Astrocyte (in vitro differentiated cells and primary cell): ENCODE data around the gene NKG7. TPM values are rescaled to one million over a fixed set of nuclear protein-coding genes. Genes with fewer than 3 reads are reported as not detected.

Experiments
- DNase-seq: peaks from one replicate; pipeline ENCODE4 v3.0.0-alpha.2; 2010; ENCODE audit warnings: low read depth
- FAIRE-seq: peaks from 2 replicates; lab custom pipeline; 2011; peaks lifted over from hg19 to GRCh38; lab: Jason Lieb, UNC
- H2AFZ ChIP-seq: 2 replicates; pipeline ENCODE4 v1.6.0; 2012; ENCODE audit warnings: low read depth, low read length, inconsistent platforms
- H3K27ac ChIP-seq: 2 replicates; pipeline ENCODE4 v1.5.1; 2011; ENCODE audit warnings: low read depth, low read length, inconsistent platforms
- H3K27me3 ChIP-seq: 2 replicates; pipeline ENCODE4 v1.6.0; 2011; ENCODE audit warnings: low read length, inconsistent platforms; ENCODE audit not compliant: insufficient read depth
- H3K36me3 ChIP-seq: 2 replicates; pipeline ENCODE4 v1.5.1; 2011; ENCODE audit warnings: low read length, inconsistent platforms; ENCODE audit not compliant: insufficient read depth
- H3K4me1 ChIP-seq: 2 replicates; pipeline ENCODE4 v1.5.1; 2011; ENCODE audit warnings: low read length, inconsistent platforms; ENCODE audit not compliant: insufficient read depth
- H3K4me2 ChIP-seq: 2 replicates; pipeline ENCODE4 v1.6.0; 2012; ENCODE audit warnings: low read length, inconsistent platforms
- H3K4me3 ChIP-seq: 2 replicates; pipeline ENCODE4 v1.5.1; 2011; ENCODE audit warnings: low read depth, mild to moderate bottlenecking, low read length, inconsistent platforms; ENCODE audit not compliant: insufficient read depth
- H3K79me2 ChIP-seq: 2 replicates; pipeline ENCODE4 v1.6.0; 2012; ENCODE audit warnings: mild to moderate bottlenecking, low read length, inconsistent platforms; ENCODE audit not compliant: insufficient read depth
- H3K9ac ChIP-seq: 2 replicates; pipeline ENCODE4 v1.6.0; 2012; ENCODE audit warnings: mild to moderate bottlenecking, low read length, inconsistent platforms
- H3K9me3 ChIP-seq: 2 replicates; pipeline ENCODE4 v1.5.1; 2012; ENCODE audit warnings: low read depth, mild to moderate bottlenecking, low read length, inconsistent platforms; ENCODE audit not compliant: insufficient read depth
- H4K20me1 ChIP-seq: 2 replicates; pipeline ENCODE4 v1.6.0; 2012; ENCODE audit warnings: low read length, inconsistent platforms; ENCODE audit not compliant: insufficient read depth
- H3K27ac Mint-ChIP-seq: one replicate; pipeline ENCODE4 v1.8.0; 2021; ENCODE audit warnings: mild to moderate bottlenecking, mixed read lengths; ENCODE audit not compliant: unreplicated experiment
- H3K27me3 Mint-ChIP-seq: one replicate; pipeline ENCODE4 v1.8.0; 2021; ENCODE audit warnings: low read depth, mixed read lengths; ENCODE audit not compliant: unreplicated experiment
- H3K36me3 Mint-ChIP-seq: one replicate; pipeline ENCODE4 v1.8.0; 2021; ENCODE audit warnings: low read depth, mixed read lengths; ENCODE audit not compliant: unreplicated experiment
- H3K4me1 Mint-ChIP-seq: one replicate; pipeline ENCODE4 v1.8.0; 2021; ENCODE audit warnings: low read depth, mixed read lengths; ENCODE audit not compliant: unreplicated experiment
- H3K4me3 Mint-ChIP-seq: one replicate; pipeline ENCODE4 v1.8.0; 2021; ENCODE audit warnings: mild to moderate bottlenecking, moderate library complexity, mixed read lengths; ENCODE audit not compliant: unreplicated experiment
- H3K9me3 Mint-ChIP-seq: one replicate; pipeline ENCODE4 v1.8.0; 2021; ENCODE audit warnings: mild to moderate bottlenecking, mixed read lengths; ENCODE audit not compliant: unreplicated experiment
- CTCF ChIP-seq: IDR thresholded peaks from 2 replicates; pipeline ENCODE4 v1.5.1; 2011; ENCODE audit warnings: low read depth, mild to moderate bottlenecking, inconsistent platforms, low read length, moderate library complexity; ENCODE audit not compliant: insufficient read depth
- EZH2 ChIP-seq: IDR thresholded peaks from 2 replicates; pipeline ENCODE4 v1.6.1; 2012; ENCODE audit warnings: mild to moderate bottlenecking, low read length, inconsistent platforms; ENCODE audit not compliant: insufficient read depth
- total RNA-seq: library from RNA; stranded (reverse); gene quantifications from 2 replicates; pipeline ENCODE4 v1.2.1, GENCODE V29; 2021

Gene NKG7
- total RNA-seq, 1 donor from 2014 or later: not detected

GRCh38 chr19:51365211-51365964, 7.1 kb downstream of the NKG7 start:
- Mint-ChIP-seq H3K27me3 (no peaks in the 10 kb centered on the region), H3K27ac (peak overlapping the region; percentile 89), H3K9me3 (peaks cover 2% of the 10 kb centered on the region), H3K36me3 (peaks cover 2% of the 10 kb centered on the region), H3K4me1 (peaks cover 18% of the 10 kb centered on the region), H3K4me3 (peak overlapping the region; percentile 91)
- Histone ChIP-seq H3K4me1 (peaks cover 30% of the 10 kb centered on the region), H3K27ac (peak overlapping the region; percentile 82), H3K9me3 (no peaks in the 10 kb centered on the region), H3K4me2 (peak overlapping the region; percentile 98), H3K79me2 (peaks cover 20% of the 10 kb centered on the region), H3K4me3 (peak overlapping the region; percentile 93), H2AFZ (peak overlapping the region; percentile 87), H4K20me1 (no peaks in the 10 kb centered on the region), H3K9ac (peak overlapping the region; percentile 92), H3K36me3 (no peaks in the 10 kb centered on the region), H3K27me3 (no peaks in the 10 kb centered on the region)
- no peak for TF ChIP-seq CTCF
- no peak for TF ChIP-seq EZH2
- FAIRE-seq: no peak
- peak; percentile 42 for DNase-seq

GRCh38 chr19:51364200-51365106, 8.0 kb downstream of the NKG7 start:
- Histone ChIP-seq H3K4me1 (peaks cover 35% of the 10 kb centered on the region), H3K36me3 (no peaks in the 10 kb centered on the region), H2AFZ (no peak overlapping the region), H3K9ac (no peak overlapping the region), H3K4me2 (no peak overlapping the region), H3K79me2 (peaks cover 20% of the 10 kb centered on the region), H3K9me3 (no peaks in the 10 kb centered on the region), H4K20me1 (peaks cover 4% of the 10 kb centered on the region), H3K4me3 (no peak overlapping the region), H3K27ac (no peak overlapping the region), H3K27me3 (no peaks in the 10 kb centered on the region)
- no peak for FAIRE-seq
- H3K27ac Mint-ChIP-seq: peak overlapping the region; percentile 79
- DNase-seq: no peak
- TF ChIP-seq EZH2 (no peak), CTCF (no peak)
- H3K36me3 Mint-ChIP-seq: peaks cover 2% of the 10 kb centered on the region
- H3K4me3 Mint-ChIP-seq: peak overlapping the region; percentile 72
- no peaks in the 10 kb centered on the region for H3K9me3 Mint-ChIP-seq
- no peaks in the 10 kb centered on the region for H3K27me3 Mint-ChIP-seq
- peaks cover 20% of the 10 kb centered on the region for H3K4me1 Mint-ChIP-seq
